Measurements from ENCODE around the gene EIF2D. TPM values are rescaled to one million over a fixed set of nuclear protein-coding genes. Genes with fewer than 3 reads are reported as not detected.

EIF2D gene
- total and polyA plus RNA-seq, 2 of the 13 experiments (the other 11 are each of a cell fraction or from before 2014, with no cell fraction given) = 45.1 to 64.9 TPM

DNA sequence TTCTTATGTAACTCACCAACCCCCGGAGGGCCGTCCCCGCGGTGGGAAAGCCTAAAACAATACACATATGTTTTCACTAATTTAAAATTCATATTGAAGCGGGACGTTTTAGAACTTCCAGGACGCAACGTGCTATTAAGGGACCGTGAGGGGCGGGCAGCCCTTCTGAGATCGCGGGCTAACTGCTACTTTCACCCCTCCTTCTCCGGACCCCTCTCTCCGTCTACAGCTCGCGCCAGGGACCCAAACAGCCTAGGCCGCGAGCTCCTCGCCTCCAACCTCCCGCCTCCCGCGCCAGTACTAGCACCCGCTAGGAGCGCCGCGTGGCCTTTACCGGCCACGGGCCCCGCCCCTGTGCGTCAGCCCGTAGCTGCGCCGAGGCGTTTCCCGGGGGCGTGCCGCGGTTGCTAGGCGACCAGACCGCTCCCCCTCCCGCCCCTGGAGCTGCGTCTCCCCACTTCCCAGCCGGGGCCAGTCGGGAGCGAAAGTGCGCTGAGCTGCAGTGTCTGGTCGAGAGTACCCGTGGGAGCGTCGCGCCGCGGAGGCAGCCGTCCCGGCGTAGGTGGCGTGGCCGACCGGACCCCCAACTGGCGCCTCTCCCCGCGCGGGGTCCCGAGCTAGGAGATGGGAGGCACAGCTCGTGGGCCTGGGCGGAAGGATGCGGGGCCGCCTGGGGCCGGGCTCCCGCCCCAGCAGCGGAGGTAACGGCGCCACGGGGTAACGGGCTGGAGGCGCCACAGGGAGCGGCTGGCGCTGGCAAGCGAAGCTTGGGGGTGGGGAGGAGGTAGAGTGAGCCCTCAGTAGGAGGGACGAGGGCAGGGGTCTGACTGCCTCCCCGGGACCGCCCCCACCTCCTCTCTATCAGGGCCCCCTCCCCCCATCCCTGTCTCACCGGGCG, 23.1 kb upstream of the EIF2D start, which contains the start of gene DYRK3 (continued):
- TF ChIP-seq ZNF780A (CRISPR knock-in tag; IDR thresholded peaks at IDR 0.05) (no peak), ZBTB7B (CRISPR knock-in tag; IDR thresholded peaks at IDR 0.05) (peak; percentile 32), PAF1 (CRISPR knock-in tag; IDR thresholded peaks at IDR 0.05) (no peak), PHF20 (CRISPR knock-in tag; IDR thresholded peaks at IDR 0.05) (no peak; the same call in 1 of the 2 replicates), ZFY (CRISPR knock-in tag; IDR thresholded peaks at IDR 0.05) (peak; percentile 92), BATF2 (CRISPR knock-in tag; IDR thresholded peaks at IDR 0.05) (peak; percentile 60; the same call in 1 of the 2 replicates), ZNF672 (CRISPR knock-in tag; IDR thresholded peaks at IDR 0.05) (no peak), SNAI1 (CRISPR knock-in tag; IDR thresholded peaks at IDR 0.05; ENCODE audit: borderline replicate concordance) (no peak), RARG (CRISPR knock-in tag; IDR thresholded peaks at IDR 0.05; ENCODE audit: low read depth) (no peak), TBP (CRISPR knock-in tag; IDR thresholded peaks at IDR 0.05) (no peak), ZNF333 (CRISPR knock-in tag; IDR thresholded peaks at IDR 0.05; ENCODE audit: borderline replicate concordance) (peak; percentile 90; the same call in 1 of the 2 replicates), ZFP90 (CRISPR knock-in tag; IDR thresholded peaks at IDR 0.05; ENCODE audit: borderline replicate concordance) (no peak; the same call in 1 of the 2 replicates), KLF9 (CRISPR knock-in tag; IDR thresholded peaks at IDR 0.05; ENCODE audit: low read depth) (peak; percentile 96; the same call in 1 of the 2 replicates), HOMEZ (CRISPR knock-in tag; IDR thresholded peaks at IDR 0.05; ENCODE audit: low read depth) (no peak), BRF2 (CRISPR knock-in tag; IDR thresholded peaks at IDR 0.05) (no peak), KDM5B (CRISPR knock-in tag; IDR thresholded peaks at IDR 0.05; ENCODE audit: borderline replicate concordance) (peak; percentile 67; the same call in 1 of the 2 replicates), FOXA1 (IDR thresholded peaks at IDR 0.05) (no peak), FOXA1 (CRISPR knock-in tag; IDR thresholded peaks at IDR 0.05) (no peak)
- TF ChIP-seq, protein P1, sequence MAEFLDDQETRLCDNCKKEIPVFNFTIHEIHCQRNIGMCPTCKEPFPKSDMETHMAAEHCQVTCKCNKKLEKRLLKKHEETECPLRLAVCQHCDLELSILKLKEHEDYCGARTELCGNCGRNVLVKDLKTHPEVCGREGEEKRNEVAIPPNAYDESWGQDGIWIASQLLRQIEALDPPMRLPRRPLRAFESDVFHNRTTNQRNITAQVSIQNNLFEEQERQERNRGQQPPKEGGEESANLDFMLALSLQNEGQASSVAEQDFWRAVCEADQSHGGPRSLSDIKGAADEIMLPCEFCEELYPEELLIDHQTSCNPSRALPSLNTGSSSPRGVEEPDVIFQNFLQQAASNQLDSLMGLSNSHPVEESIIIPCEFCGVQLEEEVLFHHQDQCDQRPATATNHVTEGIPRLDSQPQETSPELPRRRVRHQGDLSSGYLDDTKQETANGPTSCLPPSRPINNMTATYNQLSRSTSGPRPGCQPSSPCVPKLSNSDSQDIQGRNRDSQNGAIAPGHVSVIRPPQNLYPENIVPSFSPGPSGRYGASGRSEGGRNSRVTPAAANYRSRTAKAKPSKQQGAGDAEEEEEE (CRISPR knock-in tag; IDR thresholded peaks at IDR 0.05; ENCODE audit: borderline replicate concordance) = no peak
- TF ChIP-seq, protein P2, sequence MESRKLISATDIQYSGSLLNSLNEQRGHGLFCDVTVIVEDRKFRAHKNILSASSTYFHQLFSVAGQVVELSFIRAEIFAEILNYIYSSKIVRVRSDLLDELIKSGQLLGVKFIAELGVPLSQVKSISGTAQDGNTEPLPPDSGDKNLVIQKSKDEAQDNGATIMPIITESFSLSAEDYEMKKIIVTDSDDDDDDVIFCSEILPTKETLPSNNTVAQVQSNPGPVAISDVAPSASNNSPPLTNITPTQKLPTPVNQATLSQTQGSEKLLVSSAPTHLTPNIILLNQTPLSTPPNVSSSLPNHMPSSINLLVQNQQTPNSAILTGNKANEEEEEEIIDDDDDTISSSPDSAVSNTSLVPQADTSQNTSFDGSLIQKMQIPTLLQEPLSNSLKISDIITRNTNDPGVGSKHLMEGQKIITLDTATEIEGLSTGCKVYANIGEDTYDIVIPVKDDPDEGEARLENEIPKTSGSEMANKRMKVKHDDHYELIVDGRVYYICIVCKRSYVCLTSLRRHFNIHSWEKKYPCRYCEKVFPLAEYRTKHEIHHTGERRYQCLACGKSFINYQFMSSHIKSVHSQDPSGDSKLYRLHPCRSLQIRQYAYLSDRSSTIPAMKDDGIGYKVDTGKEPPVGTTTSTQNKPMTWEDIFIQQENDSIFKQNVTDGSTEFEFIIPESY (CRISPR knock-in tag; IDR thresholded peaks at IDR 0.05) = no peak; the same call in 1 of the 2 replicates
